HG03103 (cell line): ENCODE data around the gene BHLHE40.

Experiments
- ATAC-seq: cut with Tn5 transposase; IDR thresholded peaks from one replicate; pipeline ENCODE4 v1.9.1; 2021; ENCODE audit warnings: low read depth; ENCODE audit not compliant: unreplicated experiment

Gene BHLHE40

GRCh38 chr3:4979428-4980228 lies at the start of gene BHLHE40:
BHLHE40 (plus strand) TSS chr3:4979437; CDS start chr3:4979719, 282 bp downstream.
- peak; percentile 4 for ATAC-seq

GRCh38 chr3:4930501-4930900 lies 48.7 kb upstream of the BHLHE40 start:
- no peak for ATAC-seq

- ATAC-seq = no peak
Measured at GRCh38 chr3:4934050-4934449, 45.2 kb upstream of the BHLHE40 start.

GRCh38 chr3:4935347-4935746 lies 43.9 kb upstream of the BHLHE40 start:
- no peak for ATAC-seq

GRCh38 chr3:4936982-4937614 lies 42.1 kb upstream of the BHLHE40 start:
- no peak for ATAC-seq

- no peak for ATAC-seq
Measured at GRCh38 chr3:4938281-4938982, 40.8 kb upstream of the BHLHE40 start.

- ATAC-seq = no peak
Measured at GRCh38 chr3:4939276-4939675, 40.0 kb upstream of the BHLHE40 start.

- ATAC-seq = no peak
Measured at GRCh38 chr3:4940985-4941384, 38.3 kb upstream of the BHLHE40 start.

GRCh38 chr3:4943549-4943948 lies 35.7 kb upstream of the BHLHE40 start:
- ATAC-seq = no peak

- ATAC-seq = no peak
Measured at GRCh38 chr3:4945324-4945723, 33.9 kb upstream of the BHLHE40 start.

GRCh38 chr3:4947028-4947427 lies 32.2 kb upstream of the BHLHE40 start:
- no peak for ATAC-seq

GRCh38 chr3:4948395-4948794 lies 30.8 kb upstream of the BHLHE40 start:
- no peak for ATAC-seq

GRCh38 chr3:4949004-4949403 lies 30.2 kb upstream of the BHLHE40 start:
- ATAC-seq = no peak

GRCh38 chr3:4949659-4950058 lies 29.6 kb upstream of the BHLHE40 start:
- no peak for ATAC-seq

GRCh38 chr3:4950351-4950784 lies 28.9 kb upstream of the BHLHE40 start:
- no peak for ATAC-seq

GRCh38 chr3:4950948-4951347 lies 28.3 kb upstream of the BHLHE40 start:
- ATAC-seq = no peak

- no peak for ATAC-seq
Measured at GRCh38 chr3:4953119-4953518, 26.1 kb upstream of the BHLHE40 start.

GRCh38 chr3:4954256-4955000 lies 24.8 kb upstream of the BHLHE40 start:
- ATAC-seq = no peak

- no peak for ATAC-seq
Measured at GRCh38 chr3:4956099-4956498, 23.1 kb upstream of the BHLHE40 start.

GRCh38 chr3:4956738-4957137 lies 22.5 kb upstream of the BHLHE40 start:
- no peak for ATAC-seq

- ATAC-seq = no peak
Measured at GRCh38 chr3:4957978-4958377, 21.3 kb upstream of the BHLHE40 start.
